ENCODE results near the gene RBP5. TPM values are rescaled to one million over a fixed set of nuclear protein-coding genes. Genes with fewer than 3 reads are reported as not detected.

The RBP5 gene
- total RNA-seq, 1 experiment from 2014 or later: 2.3 TPM

DNA sequence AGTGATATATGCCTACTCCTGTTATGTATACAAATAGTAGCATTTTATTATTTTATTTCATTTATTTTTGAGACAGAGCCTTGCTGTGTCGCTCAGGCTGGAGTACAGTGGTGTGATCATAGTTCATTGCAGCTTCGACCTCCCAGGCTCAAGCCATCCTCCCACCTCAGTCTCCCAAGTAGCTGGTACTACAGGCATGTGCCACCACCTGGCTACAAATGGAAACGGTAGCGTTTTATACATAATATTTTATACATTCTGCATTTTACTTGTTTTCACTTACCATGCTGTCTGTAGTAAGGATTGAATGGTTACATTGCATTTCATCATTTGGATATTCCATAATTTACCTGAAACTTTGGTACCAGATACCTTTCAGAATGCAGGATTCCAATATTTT, 50.5 kb downstream of the RBP5 start:
- peaks cover 43% of the 10 kb centered on the region for H3K27me3 Mint-ChIP-seq (ENCODE audit: unreplicated experiment)
- no TSS peak for BruUV-seq (replicated peaks)
- peaks cover 3% of the 10 kb centered on the region for H3K9me3 Mint-ChIP-seq (ENCODE audit: low read depth, unreplicated experiment)
- TF ChIP-seq, protein P1, sequence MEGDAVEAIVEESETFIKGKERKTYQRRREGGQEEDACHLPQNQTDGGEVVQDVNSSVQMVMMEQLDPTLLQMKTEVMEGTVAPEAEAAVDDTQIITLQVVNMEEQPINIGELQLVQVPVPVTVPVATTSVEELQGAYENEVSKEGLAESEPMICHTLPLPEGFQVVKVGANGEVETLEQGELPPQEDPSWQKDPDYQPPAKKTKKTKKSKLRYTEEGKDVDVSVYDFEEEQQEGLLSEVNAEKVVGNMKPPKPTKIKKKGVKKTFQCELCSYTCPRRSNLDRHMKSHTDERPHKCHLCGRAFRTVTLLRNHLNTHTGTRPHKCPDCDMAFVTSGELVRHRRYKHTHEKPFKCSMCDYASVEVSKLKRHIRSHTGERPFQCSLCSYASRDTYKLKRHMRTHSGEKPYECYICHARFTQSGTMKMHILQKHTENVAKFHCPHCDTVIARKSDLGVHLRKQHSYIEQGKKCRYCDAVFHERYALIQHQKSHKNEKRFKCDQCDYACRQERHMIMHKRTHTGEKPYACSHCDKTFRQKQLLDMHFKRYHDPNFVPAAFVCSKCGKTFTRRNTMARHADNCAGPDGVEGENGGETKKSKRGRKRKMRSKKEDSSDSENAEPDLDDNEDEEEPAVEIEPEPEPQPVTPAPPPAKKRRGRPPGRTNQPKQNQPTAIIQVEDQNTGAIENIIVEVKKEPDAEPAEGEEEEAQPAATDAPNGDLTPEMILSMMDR (IDR thresholded peaks at IDR 0.05; ENCODE audit: unreplicated experiment): no peak
- no peaks in the 10 kb centered on the region for H3K36me3 Mint-ChIP-seq (ENCODE audit: insufficient read depth, unreplicated experiment)
- no peaks in the 10 kb centered on the region for H3K4me1 Mint-ChIP-seq (ENCODE audit: low read depth, unreplicated experiment)
- H3K27ac Mint-ChIP-seq (ENCODE audit: unreplicated experiment): no peak overlapping the region
- no peak overlapping the region for H3K4me3 Mint-ChIP-seq (ENCODE audit: low read depth, unreplicated experiment)
- CTCF ChIA-PET: interaction anchor here (1.1 kb wide), 2 partner anchors 9 to 13 kb away, joined by 3 read pairs; no protein-coding TSS in a partner anchor
- DNase-seq: no peak
- intact Hi-C loops (cut with micrococcal nuclease; ENCODE audit: unreplicated experiment): no loop called here

DNA sequence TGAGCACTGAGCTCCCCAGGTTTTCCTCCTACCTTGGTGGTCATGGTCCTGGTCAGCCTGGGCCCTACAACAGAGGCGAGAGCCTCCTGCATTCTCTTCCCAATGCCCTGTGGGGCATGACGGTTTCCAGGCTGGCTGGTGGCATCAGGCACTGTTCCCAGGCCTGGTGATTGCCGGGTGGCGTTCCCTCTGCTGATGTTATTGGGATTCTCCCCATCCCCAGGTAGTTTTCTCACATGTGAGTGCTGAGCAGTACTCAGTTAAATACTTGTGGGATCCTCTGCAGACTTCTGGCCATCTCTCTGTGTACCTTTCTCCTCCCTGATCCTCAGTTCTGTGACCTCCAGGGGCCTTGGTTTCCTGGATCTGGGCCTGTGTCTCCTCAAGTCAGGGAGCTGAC, 52.2 kb downstream of the RBP5 start:
- H3K4me3 Mint-ChIP-seq (ENCODE audit: low read depth, unreplicated experiment): no peak overlapping the region
- TF ChIP-seq, protein P1 (IDR thresholded peaks at IDR 0.05; ENCODE audit: unreplicated experiment): no peak
- H3K27ac Mint-ChIP-seq (ENCODE audit: unreplicated experiment): no peak overlapping the region
- peaks cover 54% of the 10 kb centered on the region for H3K27me3 Mint-ChIP-seq (ENCODE audit: unreplicated experiment)
- CTCF ChIA-PET: interaction anchor here (0.6 kb wide), 1 partner anchor 66 kb away, joined by 4 read pairs; no protein-coding TSS in a partner anchor
- no peaks in the 10 kb centered on the region for H3K9me3 Mint-ChIP-seq (ENCODE audit: low read depth, unreplicated experiment)
- no peak for DNase-seq
- BruUV-seq (replicated peaks): no TSS peak
- no peaks in the 10 kb centered on the region for H3K36me3 Mint-ChIP-seq (ENCODE audit: insufficient read depth, unreplicated experiment)
- H3K4me1 Mint-ChIP-seq (ENCODE audit: low read depth, unreplicated experiment): no peaks in the 10 kb centered on the region
- intact Hi-C loops (cut with micrococcal nuclease; ENCODE audit: unreplicated experiment): no loop called here

DNA sequence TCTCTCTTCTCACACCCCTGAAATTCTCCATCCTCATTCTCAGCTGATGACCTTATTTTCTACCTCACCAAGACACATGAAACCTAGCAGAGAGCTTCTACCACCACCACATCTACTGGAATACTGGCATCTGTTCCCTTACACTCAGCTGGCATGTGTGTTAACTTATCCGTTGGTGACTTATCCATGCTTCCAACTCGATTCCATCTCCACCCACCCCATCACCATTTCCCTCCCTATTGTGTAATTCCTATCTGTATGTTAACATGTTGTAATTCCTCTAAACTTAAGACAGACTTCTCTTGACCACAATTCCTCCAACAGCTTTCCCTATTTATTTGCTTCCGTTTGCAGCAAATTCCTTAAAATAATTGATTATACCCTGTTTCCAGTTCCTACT, 52.8 kb downstream of the RBP5 start:
- no peak overlapping the region for H3K4me3 Mint-ChIP-seq (ENCODE audit: low read depth, unreplicated experiment)
- CTCF ChIA-PET: interaction anchor here (0.6 kb wide), 1 partner anchor 66 kb away, joined by 4 read pairs; no protein-coding TSS in a partner anchor
- no peak overlapping the region for H3K27ac Mint-ChIP-seq (ENCODE audit: unreplicated experiment)
- no peaks in the 10 kb centered on the region for H3K36me3 Mint-ChIP-seq (ENCODE audit: insufficient read depth, unreplicated experiment)
- no peaks in the 10 kb centered on the region for H3K9me3 Mint-ChIP-seq (ENCODE audit: low read depth, unreplicated experiment)
- no TSS peak for BruUV-seq (replicated peaks)
- peaks cover 54% of the 10 kb centered on the region for H3K27me3 Mint-ChIP-seq (ENCODE audit: unreplicated experiment)
- no peaks in the 10 kb centered on the region for H3K4me1 Mint-ChIP-seq (ENCODE audit: low read depth, unreplicated experiment)
- no peak for DNase-seq
- TF ChIP-seq, protein P1 (IDR thresholded peaks at IDR 0.05; ENCODE audit: unreplicated experiment): no peak
- intact Hi-C loops (cut with micrococcal nuclease; ENCODE audit: unreplicated experiment): no loop called here

DNA sequence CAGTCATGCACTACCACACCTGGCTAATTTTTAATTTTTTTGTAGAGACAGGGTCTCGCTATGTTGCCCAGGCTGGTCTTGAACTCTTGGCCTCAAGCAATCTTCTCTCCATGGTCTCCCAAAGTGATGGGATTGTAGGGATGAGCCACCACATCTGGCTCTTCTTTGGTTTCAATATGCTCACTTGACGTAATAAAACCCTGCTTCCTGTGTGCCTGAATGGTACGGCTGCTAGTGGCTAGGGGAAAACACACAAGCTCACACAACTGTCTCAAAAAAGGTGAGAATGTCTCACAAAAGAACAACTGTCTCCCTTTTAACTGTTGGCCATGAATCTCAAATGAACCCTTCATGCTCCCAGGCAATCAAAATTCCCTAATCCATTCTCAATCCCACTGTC, 53.2 kb downstream of the RBP5 start:
- H3K4me1 Mint-ChIP-seq (ENCODE audit: low read depth, unreplicated experiment): no peaks in the 10 kb centered on the region
- no TSS peak for BruUV-seq (replicated peaks)
- CTCF ChIA-PET: no interaction called here
- H3K9me3 Mint-ChIP-seq (ENCODE audit: low read depth, unreplicated experiment): no peaks in the 10 kb centered on the region
- intact Hi-C loops (cut with micrococcal nuclease; ENCODE audit: unreplicated experiment): no loop called here
- no peak for DNase-seq
- TF ChIP-seq, protein P1 (IDR thresholded peaks at IDR 0.05; ENCODE audit: unreplicated experiment): no peak
- H3K27ac Mint-ChIP-seq (ENCODE audit: unreplicated experiment): no peak overlapping the region
- H3K36me3 Mint-ChIP-seq (ENCODE audit: insufficient read depth, unreplicated experiment): no peaks in the 10 kb centered on the region
- H3K27me3 Mint-ChIP-seq (ENCODE audit: unreplicated experiment): peaks cover 54% of the 10 kb centered on the region
- H3K4me3 Mint-ChIP-seq (ENCODE audit: low read depth, unreplicated experiment): no peak overlapping the region

All from Calu3 (cell line).